ENCODE data around the gene BRD1. TPM values are rescaled to one million over a fixed set of nuclear protein-coding genes. Genes with fewer than 3 reads are reported as not detected.

BRD1 gene
- total RNA-seq, 1 experiment from 2014 or later, result 51.2 TPM

GRCh38 chr22:49865156-49865555, 37.5 kb upstream of the BRD1 start:
- no peak for TF ChIP-seq EZH2 (IDR thresholded peaks at IDR 0.05; ENCODE audit: borderline replicate concordance, low read depth, low read length, poor library complexity, severe bottlenecking)
- TF ChIP-seq CTCF (conservative IDR thresholded peaks at IDR 0.05; ENCODE audit: low read depth, low read length), result no peak
- no peak overlapping the region for H3K4me3 ChIP-seq (ENCODE audit: low read depth, low read length, poor library complexity, severe bottlenecking)
- intact Hi-C loops (cut with micrococcal nuclease; ENCODE audit: unreplicated experiment), result no loop called here
- H3K27ac ChIP-seq (ENCODE audit: low read depth, low read length, poor library complexity, severe bottlenecking), result no peak overlapping the region
- ChIA-PET POLR2A (ENCODE audit: low non-redundant PET) (no interaction called here), CTCF (no interaction called here)
- H3K9me3 ChIP-seq (ENCODE audit: low read depth, low read length, poor library complexity, severe bottlenecking), result peaks cover 26% of the 10 kb centered on the region
- BruUV-seq (replicated peaks), result no TSS peak
- DNase-seq (ENCODE audit: low spot score), result no peak
- no peaks in the 10 kb centered on the region for H3K4me1 ChIP-seq (ENCODE audit: insufficient read depth, low read length, poor library complexity, severe bottlenecking)
- no peaks in the 10 kb centered on the region for H3K27me3 ChIP-seq (replicated peaks; ENCODE audit: insufficient read depth, low read depth, low read length, poor library complexity)
- H3K36me3 ChIP-seq (ENCODE audit: insufficient read depth, low read length, poor library complexity, severe bottlenecking), result no peaks in the 10 kb centered on the region

DNA sequence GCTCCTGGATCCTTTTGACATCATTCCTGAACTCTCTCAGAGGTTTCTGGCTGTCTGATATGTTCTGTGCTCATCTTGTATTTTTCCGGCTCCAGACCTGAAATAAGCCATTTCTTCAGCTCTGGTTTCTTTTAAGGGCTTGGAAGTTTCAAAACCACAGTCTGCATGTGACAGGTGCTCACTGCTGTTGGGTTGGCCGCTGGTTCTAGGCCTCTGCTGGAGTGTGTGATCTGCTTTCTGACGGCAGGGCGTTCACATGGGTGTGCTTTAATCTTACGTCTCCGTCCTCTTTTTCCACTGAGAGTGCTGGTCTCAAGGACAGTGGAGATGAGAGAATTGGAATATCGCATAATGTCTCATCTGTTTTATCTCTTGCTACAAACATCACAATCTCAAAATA, 36.3 kb upstream of the BRD1 start:
- no TSS peak for BruUV-seq (replicated peaks)

DNA sequence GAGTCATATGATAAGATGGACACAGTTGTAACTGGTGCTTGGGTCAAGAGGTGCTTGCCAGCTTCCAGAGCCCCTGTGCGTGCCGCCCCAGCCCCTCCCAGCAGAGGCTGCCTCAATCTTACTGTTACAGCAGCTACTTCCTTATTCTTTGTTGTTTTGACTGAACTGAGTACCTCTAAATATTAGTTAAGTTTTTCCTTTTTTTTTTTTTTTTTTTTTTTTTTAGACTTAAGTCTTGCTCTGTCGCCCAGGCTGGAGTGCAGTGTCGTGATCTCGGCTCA, 34.8 kb upstream of the BRD1 start:
- Histone ChIP-seq H3K4me3 (ENCODE audit: low read depth, low read length, poor library complexity, severe bottlenecking) (no peak overlapping the region), H3K36me3 (ENCODE audit: insufficient read depth, low read length, poor library complexity, severe bottlenecking) (no peaks in the 10 kb centered on the region), H3K9me3 (ENCODE audit: low read depth, low read length, poor library complexity, severe bottlenecking) (peaks cover 14% of the 10 kb centered on the region), H3K4me1 (ENCODE audit: insufficient read depth, low read length, poor library complexity, severe bottlenecking) (no peaks in the 10 kb centered on the region), H3K27ac (ENCODE audit: low read depth, low read length, poor library complexity, severe bottlenecking) (no peak overlapping the region), H3K27me3 (replicated peaks; ENCODE audit: insufficient read depth, low read depth, low read length, poor library complexity) (no peaks in the 10 kb centered on the region)
- BruUV-seq (replicated peaks), result no TSS peak
- ChIA-PET CTCF (no interaction called here), POLR2A (ENCODE audit: low non-redundant PET) (no interaction called here)
- TF ChIP-seq EZH2 (IDR thresholded peaks at IDR 0.05; ENCODE audit: borderline replicate concordance, low read depth, low read length, poor library complexity, severe bottlenecking) (no peak), CTCF (conservative IDR thresholded peaks at IDR 0.05; ENCODE audit: low read depth, low read length) (no peak)
- intact Hi-C loops (cut with micrococcal nuclease; ENCODE audit: unreplicated experiment), result no loop called here
- no peak for DNase-seq (ENCODE audit: low spot score)

More for the DNA sequence above, 36.3 kb upstream of the BRD1 start:
- Histone ChIP-seq H3K36me3 (ENCODE audit: insufficient read depth, low read length, poor library complexity, severe bottlenecking) (no peaks in the 10 kb centered on the region), H3K27ac (ENCODE audit: low read depth, low read length, poor library complexity, severe bottlenecking) (no peak overlapping the region), H3K4me1 (ENCODE audit: insufficient read depth, low read length, poor library complexity, severe bottlenecking) (no peaks in the 10 kb centered on the region), H3K27me3 (replicated peaks; ENCODE audit: insufficient read depth, low read depth, low read length, poor library complexity) (no peaks in the 10 kb centered on the region), H3K4me3 (ENCODE audit: low read depth, low read length, poor library complexity, severe bottlenecking) (no peak overlapping the region), H3K9me3 (ENCODE audit: low read depth, low read length, poor library complexity, severe bottlenecking) (peaks cover 14% of the 10 kb centered on the region)
- intact Hi-C loops (cut with micrococcal nuclease; ENCODE audit: unreplicated experiment), result no loop called here
- ChIA-PET POLR2A (ENCODE audit: low non-redundant PET) (no interaction called here), CTCF (no interaction called here)
- no peak for DNase-seq (ENCODE audit: low spot score)
- TF ChIP-seq EZH2 (IDR thresholded peaks at IDR 0.05; ENCODE audit: borderline replicate concordance, low read depth, low read length, poor library complexity, severe bottlenecking) (no peak), CTCF (conservative IDR thresholded peaks at IDR 0.05; ENCODE audit: low read depth, low read length) (no peak)

All from A673 (cell line).